ENCODE data around the gene FAM20B.

The FAM20B gene

GRCh38 chr1:179095924-179096323, 70.2 kb downstream of the FAM20B start:
- DNase-seq, result peak; percentile 53

- no peak for DNase-seq
Measured at GRCh38 chr1:179099891-179100290, 74.2 kb downstream of the FAM20B start.

- no peak for DNase-seq
Measured at GRCh38 chr1:179101566-179101965, 75.9 kb downstream of the FAM20B start.

GRCh38 chr1:179103999-179104398, 78.3 kb downstream of the FAM20B start:
- no peak for DNase-seq

GRCh38 chr1:179104611-179105250, 79.0 kb downstream of the FAM20B start:
- DNase-seq, result no peak

GRCh38 chr1:179105393-179105792, 79.7 kb downstream of the FAM20B start:
- DNase-seq, result peak; percentile 84

GRCh38 chr1:179107706-179108629, 82.3 kb downstream of the FAM20B start:
- no peak for DNase-seq

GRCh38 chr1:179108644-179109043, 83.0 kb downstream of the FAM20B start:
- no peak for DNase-seq

GRCh38 chr1:179115181-179115580, 89.5 kb downstream of the FAM20B start:
- no peak for DNase-seq

- no peak for DNase-seq
Measured at GRCh38 chr1:179119513-179119912, 93.8 kb downstream of the FAM20B start.

- peak; percentile 73 for DNase-seq
Measured at GRCh38 chr1:179120736-179121135, 95.0 kb downstream of the FAM20B start.

- DNase-seq, result peak; percentile 83
Measured at GRCh38 chr1:179121159-179121938, 95.7 kb downstream of the FAM20B start.

GRCh38 chr1:179124873-179125272, 99.2 kb downstream of the FAM20B start:
- DNase-seq, result no peak

Data from NCI-H82 (cell line).